Memory B cell (primary cell): ENCODE data around the gene SELE.
"Not testable (repeated sequence)": the region's sequence is repeated elsewhere in the genome, so short reads cannot be mapped to it uniquely, and the experiment has no call there.

Experiments
- ATAC-seq: fragments of 150-1000 bp; cut with Tn5 transposase; 2 replicates; pipeline ENCODE4 v1.10.0; 2021; ENCODE audit warnings: low read depth, mild to moderate bottlenecking, moderate library complexity
- DNase-seq, 2 donors: peaks; one replicate each; pipeline ENCODE4 v3.0.0; 2022; ENCODE audit warnings: low spot score in 2 of 2
- H3K27ac Mint-ChIP-seq: one replicate; pipeline ENCODE4 v1.8.0; 2022; ENCODE audit warnings: mild to moderate bottlenecking, moderate library complexity, mixed read lengths
- H3K27me3 Mint-ChIP-seq: one replicate; pipeline ENCODE4 v1.8.0; 2022; ENCODE audit warnings: mixed read lengths
- H3K36me3 Mint-ChIP-seq: one replicate; pipeline ENCODE4 v1.8.0; 2022; ENCODE audit warnings: mild to moderate bottlenecking, mixed read lengths
- H3K4me1 Mint-ChIP-seq: one replicate; pipeline ENCODE4 v1.8.0; 2022; ENCODE audit warnings: mixed read lengths
- H3K4me3 Mint-ChIP-seq: one replicate; pipeline ENCODE4 v1.8.0; 2022; ENCODE audit warnings: mild to moderate bottlenecking, moderate library complexity, mixed read lengths
- H3K9me3 Mint-ChIP-seq: one replicate; pipeline ENCODE4 v1.8.0; 2022; ENCODE audit warnings: mixed read lengths

SELE gene

DNA sequence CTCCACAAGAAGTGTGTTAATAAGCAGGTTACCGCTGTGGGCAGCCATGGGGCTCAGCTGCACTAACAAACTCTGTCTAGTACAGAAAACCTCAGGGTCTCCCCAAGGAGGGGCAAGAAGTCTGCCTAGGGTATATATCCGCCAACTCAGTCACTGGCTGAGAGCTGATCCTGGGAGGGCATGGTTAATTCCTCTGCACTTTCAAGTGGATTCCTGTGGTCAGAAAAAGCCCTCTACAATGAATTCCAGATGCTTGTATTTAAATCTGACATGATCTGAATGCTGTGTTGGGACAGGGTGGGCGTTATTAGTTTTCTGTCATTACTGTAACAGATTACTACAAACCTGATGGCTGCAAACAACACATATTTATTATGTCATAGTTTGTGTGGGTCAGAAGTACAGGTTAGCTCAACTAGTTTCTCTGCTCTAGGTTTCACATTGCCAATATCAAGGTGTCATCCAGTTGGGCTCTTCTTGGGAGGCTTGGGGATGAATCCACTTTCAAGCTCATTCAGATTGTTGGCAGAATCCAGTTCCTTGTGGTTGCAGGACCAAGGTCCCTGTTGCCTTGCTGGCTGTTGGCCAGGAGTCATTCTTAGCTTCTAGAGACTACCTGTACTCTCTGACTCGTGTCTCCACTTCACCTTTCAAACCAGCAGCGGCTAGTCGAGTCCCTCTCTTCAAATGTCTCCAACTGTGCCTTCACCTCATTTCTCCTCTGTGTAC lies 8.0 kb upstream of the SELE start:
- no peak for ATAC-seq
- H3K4me3 Mint-ChIP-seq, result no peak overlapping the region
- peaks cover 4% of the 10 kb centered on the region for H3K27me3 Mint-ChIP-seq
- H3K9me3 Mint-ChIP-seq, result no peaks in the 10 kb centered on the region
- DNase-seq, result no peak
- H3K4me1 Mint-ChIP-seq, result no peaks in the 10 kb centered on the region
- no peak overlapping the region for H3K27ac Mint-ChIP-seq
- no peaks in the 10 kb centered on the region for H3K36me3 Mint-ChIP-seq

DNA sequence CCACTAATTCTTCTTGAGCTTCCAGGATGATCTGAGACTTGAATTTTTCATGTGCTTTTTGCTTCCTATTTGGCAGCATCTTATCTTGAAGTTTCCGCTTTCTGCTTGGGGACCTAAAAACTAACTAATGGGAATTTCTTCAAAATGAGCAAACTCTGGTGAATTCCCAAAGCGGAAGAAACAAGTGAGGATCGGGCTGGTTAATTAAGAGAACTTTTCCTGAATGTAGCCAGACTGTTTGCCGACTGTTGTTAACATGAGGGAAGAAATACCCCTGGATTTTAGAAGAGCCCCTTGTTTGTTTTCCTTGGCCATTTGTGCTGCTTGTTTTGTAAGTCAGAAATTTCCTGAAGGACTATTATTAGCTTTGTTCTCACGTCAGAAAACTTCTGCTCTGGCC lies 6.1 kb upstream of the SELE start:
- no peaks in the 10 kb centered on the region for H3K9me3 Mint-ChIP-seq
- peaks cover 5% of the 10 kb centered on the region for H3K27me3 Mint-ChIP-seq

DNA sequence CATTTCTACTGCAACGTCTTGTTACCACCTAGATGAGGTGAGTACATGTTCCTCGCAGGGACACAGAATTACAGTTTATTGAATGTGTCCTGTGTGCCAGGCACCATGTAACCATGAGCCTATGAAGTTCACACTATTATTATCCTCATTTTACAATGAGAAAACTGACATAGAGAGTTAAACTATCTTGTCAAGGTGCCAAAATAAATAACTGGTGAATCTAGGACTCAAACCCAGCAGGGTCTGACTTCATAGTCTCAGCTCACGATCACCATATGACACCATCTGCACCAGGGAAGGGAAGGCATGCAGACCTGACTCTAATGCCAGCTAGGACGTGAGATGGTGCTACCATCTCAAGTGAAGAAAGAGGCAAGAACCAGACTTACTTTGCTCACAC lies 2.4 kb downstream of the SELE start:
- Mint-ChIP-seq H3K4me3 (no peak overlapping the region), H3K27me3 (peaks cover 15% of the 10 kb centered on the region), H3K36me3 (no peaks in the 10 kb centered on the region), H3K27ac (no peak overlapping the region), H3K4me1 (no peaks in the 10 kb centered on the region), H3K9me3 (no peaks in the 10 kb centered on the region)
- DNase-seq (no peak), ATAC-seq (no peak)

More for the DNA sequence above, 6.1 kb upstream of the SELE start:
- H3K4me3 Mint-ChIP-seq, result no peak overlapping the region
- ATAC-seq, result no peak
- H3K36me3 Mint-ChIP-seq, result no peaks in the 10 kb centered on the region
- H3K27ac Mint-ChIP-seq, result no peak overlapping the region
- DNase-seq, result no peak
- H3K4me1 Mint-ChIP-seq, result no peaks in the 10 kb centered on the region

DNA sequence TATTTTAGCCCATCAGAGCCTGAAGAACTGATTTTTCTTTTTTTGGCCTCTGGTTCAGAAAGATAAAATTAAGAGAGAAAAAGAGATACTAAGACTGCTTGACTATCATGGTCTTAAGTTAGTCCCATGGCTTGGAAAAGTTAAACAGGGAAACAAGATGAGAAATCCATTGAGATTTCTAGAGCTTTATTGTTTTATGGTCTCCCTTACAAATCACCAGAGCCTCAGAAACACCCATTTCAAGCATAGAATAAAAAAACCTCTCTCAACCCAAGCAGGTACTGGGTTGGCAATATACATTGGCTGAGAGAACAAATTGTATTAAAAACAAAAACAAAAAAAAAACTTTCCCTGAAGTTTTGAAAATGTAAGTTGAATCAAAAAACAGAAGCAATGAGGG lies 3.9 kb downstream of the SELE start:
- Mint-ChIP-seq H3K27me3 (peaks cover 15% of the 10 kb centered on the region), H3K36me3 (no peaks in the 10 kb centered on the region), H3K4me3 (no peak overlapping the region), H3K4me1 (no peaks in the 10 kb centered on the region), H3K9me3 (no peaks in the 10 kb centered on the region), H3K27ac (no peak overlapping the region)
- DNase-seq, result no peak
- ATAC-seq, result no peak

- H3K4me3 Mint-ChIP-seq, result no peak overlapping the region
- no peak overlapping the region for H3K27ac Mint-ChIP-seq
- no peaks in the 10 kb centered on the region for H3K9me3 Mint-ChIP-seq
- no peaks in the 10 kb centered on the region for H3K36me3 Mint-ChIP-seq
- DNase-seq (no peak), ATAC-seq (no peak)
- peaks cover 11% of the 10 kb centered on the region for H3K27me3 Mint-ChIP-seq
- H3K4me1 Mint-ChIP-seq, result no peaks in the 10 kb centered on the region
Observed at GRCh38 chr1:169727307-169727706, 6.6 kb downstream of the SELE start.

- Mint-ChIP-seq H3K36me3 (no peaks in the 10 kb centered on the region), H3K27me3 (peaks cover 12% of the 10 kb centered on the region), H3K4me1 (no peaks in the 10 kb centered on the region), H3K27ac (no peak overlapping the region), H3K4me3 (no peak overlapping the region), H3K9me3 (no peaks in the 10 kb centered on the region)
- ATAC-seq (no peak), DNase-seq (no peak)
Observed at GRCh38 chr1:169726851-169727250, 7.0 kb downstream of the SELE start.

DNA sequence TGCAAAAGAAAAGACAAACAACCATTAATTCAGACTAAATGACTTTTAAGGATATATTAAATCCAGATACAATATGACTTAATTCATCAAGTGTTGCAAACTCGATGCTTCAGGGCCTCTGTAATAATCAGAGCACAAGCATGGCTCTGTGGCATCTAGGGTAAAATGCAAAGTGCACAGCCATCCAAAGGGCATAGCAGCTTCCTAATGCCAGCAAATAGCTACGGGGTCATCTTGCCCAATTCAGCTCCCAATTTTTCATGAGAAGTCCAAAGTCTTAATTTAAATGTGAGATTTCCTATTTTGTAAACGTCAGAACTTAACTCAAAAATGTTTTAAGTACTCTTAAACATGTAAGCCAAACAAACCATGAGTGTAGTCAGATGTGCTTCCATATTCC lies 7.9 kb downstream of the SELE start:
- H3K4me3 Mint-ChIP-seq, result no peak overlapping the region
- peaks cover 7% of the 10 kb centered on the region for H3K27me3 Mint-ChIP-seq
- no peak for ATAC-seq
- no peak for DNase-seq
- H3K36me3 Mint-ChIP-seq, result no peaks in the 10 kb centered on the region
- H3K27ac Mint-ChIP-seq, result no peak overlapping the region
- no peaks in the 10 kb centered on the region for H3K4me1 Mint-ChIP-seq
- no peaks in the 10 kb centered on the region for H3K9me3 Mint-ChIP-seq

- no peak overlapping the region for H3K27ac Mint-ChIP-seq
- no peaks in the 10 kb centered on the region for H3K9me3 Mint-ChIP-seq
- H3K27me3 Mint-ChIP-seq, result peaks cover 7% of the 10 kb centered on the region
- no peaks in the 10 kb centered on the region for H3K36me3 Mint-ChIP-seq
- DNase-seq, result no peak
- no peak for ATAC-seq
- no peaks in the 10 kb centered on the region for H3K4me1 Mint-ChIP-seq
- no peak overlapping the region for H3K4me3 Mint-ChIP-seq
Observed at GRCh38 chr1:169724168-169724567, 9.7 kb downstream of the SELE start.

GRCh38 chr1:169723763-169724162 lies 10.1 kb downstream of the SELE start:
- H3K27me3 Mint-ChIP-seq, result peaks cover 9% of the 10 kb centered on the region
- H3K9me3 Mint-ChIP-seq, result no peaks in the 10 kb centered on the region
- no peaks in the 10 kb centered on the region for H3K36me3 Mint-ChIP-seq
- no peaks in the 10 kb centered on the region for H3K4me1 Mint-ChIP-seq
- no peak overlapping the region for H3K4me3 Mint-ChIP-seq
- DNase-seq (no peak), ATAC-seq (no peak)
- no peak overlapping the region for H3K27ac Mint-ChIP-seq

GRCh38 chr1:169722779-169723178 lies 11.1 kb downstream of the SELE start:
- Mint-ChIP-seq H3K4me1 (no peaks in the 10 kb centered on the region), H3K4me3 (no peak overlapping the region), H3K36me3 (no peaks in the 10 kb centered on the region), H3K9me3 (no peaks in the 10 kb centered on the region), H3K27ac (no peak overlapping the region), H3K27me3 (peaks cover 12% of the 10 kb centered on the region)
- no peak for ATAC-seq
- no peak for DNase-seq

GRCh38 chr1:169715100-169715499 lies 18.8 kb downstream of the SELE start:
- DNase-seq, H3K4me3 Mint-ChIP-seq, H3K4me1 Mint-ChIP-seq, H3K9me3 Mint-ChIP-seq, H3K27me3 Mint-ChIP-seq, H3K27ac Mint-ChIP-seq, H3K36me3 Mint-ChIP-seq, ATAC-seq: not testable (repeated sequence)

- not testable (repeated sequence) for DNase-seq, H3K9me3 Mint-ChIP-seq, ATAC-seq, H3K4me3 Mint-ChIP-seq, H3K27me3 Mint-ChIP-seq, H3K27ac Mint-ChIP-seq
- H3K4me1 Mint-ChIP-seq, result peaks cover 17% of the 10 kb centered on the region
- peaks cover 13% of the 10 kb centered on the region for H3K36me3 Mint-ChIP-seq
Observed at GRCh38 chr1:169713090-169713489, 20.8 kb downstream of the SELE start.

DNA sequence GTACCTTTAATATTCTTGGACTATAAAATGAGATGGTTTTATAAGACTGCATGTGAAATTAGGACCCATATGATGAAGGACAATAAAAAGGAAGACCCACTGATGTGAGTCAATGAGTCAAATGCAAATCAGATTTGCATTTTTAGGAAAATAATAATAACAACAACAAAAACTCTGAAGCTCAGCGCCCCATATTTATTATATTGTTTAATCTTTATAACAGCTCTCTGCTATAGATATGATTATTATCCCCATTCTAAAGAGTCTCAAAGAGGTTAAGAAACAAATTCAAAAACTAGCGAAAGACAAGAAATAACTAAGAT lies 21.6 kb downstream of the SELE start:
- no peaks in the 10 kb centered on the region for H3K9me3 Mint-ChIP-seq
- ATAC-seq (no peak), DNase-seq (no peak)
- peaks cover 19% of the 10 kb centered on the region for H3K4me1 Mint-ChIP-seq
- H3K27ac Mint-ChIP-seq, result peak overlapping the region; percentile 80
- H3K36me3 Mint-ChIP-seq, result peaks cover 15% of the 10 kb centered on the region
- no peak overlapping the region for H3K4me3 Mint-ChIP-seq
- H3K27me3 Mint-ChIP-seq, result no peaks in the 10 kb centered on the region

GRCh38 chr1:169711469-169712308 lies 22.2 kb downstream of the SELE start, which contains the start of gene SELL:
Gene SELL (minus strand): TSS chr1:169711620. CDS start chr1:169711498, 122 bp downstream.
- Mint-ChIP-seq H3K9me3 (no peaks in the 10 kb centered on the region), H3K27ac (peak within 1 kb of the TSS; percentile 80), H3K4me1 (peaks cover 24% of the 10 kb centered on the region), H3K4me3 (peak within 1 kb of the TSS; percentile 95), H3K27me3 (no peaks in the 10 kb centered on the region), H3K36me3 (peaks cover 21% of the 10 kb centered on the region)
- ATAC-seq (peak; percentile 82), DNase-seq (peak; percentile 62 to 72)
